ENCODE results near the gene ROPN1L.
"Not testable (repeated sequence)": the region's sequence is repeated elsewhere in the genome, so short reads cannot be mapped to it uniquely, and the experiment has no call there.

The ROPN1L gene

DNA sequence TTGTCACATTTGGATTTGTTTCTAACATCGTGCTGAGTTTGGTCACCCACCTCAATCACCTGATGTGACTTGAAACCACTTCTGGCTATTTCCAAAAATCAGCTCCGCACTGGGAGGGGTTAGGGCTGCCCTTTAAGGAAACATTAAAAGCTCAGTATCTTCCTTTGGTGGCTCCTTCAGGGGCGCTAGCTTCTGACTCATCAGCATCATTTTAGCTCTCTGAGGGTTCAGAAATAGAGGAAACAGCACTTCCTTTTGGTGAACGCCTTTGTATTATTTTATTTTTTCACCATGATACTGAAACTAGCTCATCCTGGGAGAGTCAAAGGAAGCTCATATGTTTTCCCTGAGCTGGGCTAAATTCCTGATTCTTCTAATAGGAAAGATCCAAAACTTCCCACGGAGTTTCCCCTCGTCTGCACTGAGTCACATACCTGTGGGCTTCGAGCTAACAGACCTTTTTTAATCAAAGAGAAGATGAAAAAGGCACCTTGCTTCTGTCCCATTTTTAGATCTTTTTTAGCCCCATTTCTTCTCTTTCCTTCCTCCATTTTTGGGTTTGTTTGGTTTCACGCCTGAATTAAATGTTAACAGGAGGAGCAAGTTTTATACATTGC lies 48.2 kb downstream of the ROPN1L start:
- no peak for DNase-seq (ENCODE audit: low read depth)
- TF ChIP-seq, protein P1, sequence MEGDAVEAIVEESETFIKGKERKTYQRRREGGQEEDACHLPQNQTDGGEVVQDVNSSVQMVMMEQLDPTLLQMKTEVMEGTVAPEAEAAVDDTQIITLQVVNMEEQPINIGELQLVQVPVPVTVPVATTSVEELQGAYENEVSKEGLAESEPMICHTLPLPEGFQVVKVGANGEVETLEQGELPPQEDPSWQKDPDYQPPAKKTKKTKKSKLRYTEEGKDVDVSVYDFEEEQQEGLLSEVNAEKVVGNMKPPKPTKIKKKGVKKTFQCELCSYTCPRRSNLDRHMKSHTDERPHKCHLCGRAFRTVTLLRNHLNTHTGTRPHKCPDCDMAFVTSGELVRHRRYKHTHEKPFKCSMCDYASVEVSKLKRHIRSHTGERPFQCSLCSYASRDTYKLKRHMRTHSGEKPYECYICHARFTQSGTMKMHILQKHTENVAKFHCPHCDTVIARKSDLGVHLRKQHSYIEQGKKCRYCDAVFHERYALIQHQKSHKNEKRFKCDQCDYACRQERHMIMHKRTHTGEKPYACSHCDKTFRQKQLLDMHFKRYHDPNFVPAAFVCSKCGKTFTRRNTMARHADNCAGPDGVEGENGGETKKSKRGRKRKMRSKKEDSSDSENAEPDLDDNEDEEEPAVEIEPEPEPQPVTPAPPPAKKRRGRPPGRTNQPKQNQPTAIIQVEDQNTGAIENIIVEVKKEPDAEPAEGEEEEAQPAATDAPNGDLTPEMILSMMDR (IDR thresholded peaks at IDR 0.05; ENCODE audit: control insufficient read depth, extremely low read depth, insufficient read depth) = no peak
- no peak overlapping the region for H3K4me3 ChIP-seq (ENCODE audit: low read depth, low read length)

DNA sequence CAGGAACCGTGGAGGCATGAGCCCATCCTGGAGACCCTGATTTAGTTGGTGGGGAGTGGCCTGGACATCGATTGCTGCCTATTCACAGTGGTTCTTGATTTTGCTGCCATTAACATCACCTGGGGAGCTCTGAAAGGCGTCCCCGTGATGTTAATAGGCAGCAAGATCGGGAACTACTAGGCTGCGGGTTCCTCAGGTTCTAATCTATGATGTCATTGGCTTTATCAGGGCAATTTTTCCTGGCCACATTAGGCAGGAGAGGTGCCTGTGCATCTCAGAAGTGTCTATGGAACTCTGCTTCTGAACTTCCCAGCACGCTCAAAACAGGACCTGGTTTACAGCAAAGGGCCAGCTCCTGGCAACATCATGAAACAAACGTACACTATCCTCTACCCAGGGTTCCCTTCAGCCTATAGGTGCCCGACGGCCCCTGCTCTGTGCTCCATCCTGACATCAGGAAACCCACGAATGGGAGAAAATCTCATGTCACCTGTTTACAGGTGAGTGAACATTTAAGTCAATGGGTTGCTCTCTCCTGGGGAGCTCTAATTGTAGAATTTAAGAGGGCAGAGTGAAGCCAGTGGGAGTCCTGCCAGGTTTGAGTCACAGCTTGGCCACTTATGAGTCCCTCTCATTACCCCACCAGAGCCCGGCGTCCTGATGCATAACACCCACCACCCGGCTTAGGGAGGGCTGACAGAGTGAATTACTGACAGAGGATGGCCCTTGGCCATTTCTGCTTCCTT lies 49.4 kb downstream of the ROPN1L start:
- no peak overlapping the region for H3K4me3 ChIP-seq (ENCODE audit: low read depth, low read length)
- no peak for DNase-seq (ENCODE audit: low read depth)
- TF ChIP-seq, protein P1 (IDR thresholded peaks at IDR 0.05; ENCODE audit: control insufficient read depth, extremely low read depth, insufficient read depth) = no peak

DNA sequence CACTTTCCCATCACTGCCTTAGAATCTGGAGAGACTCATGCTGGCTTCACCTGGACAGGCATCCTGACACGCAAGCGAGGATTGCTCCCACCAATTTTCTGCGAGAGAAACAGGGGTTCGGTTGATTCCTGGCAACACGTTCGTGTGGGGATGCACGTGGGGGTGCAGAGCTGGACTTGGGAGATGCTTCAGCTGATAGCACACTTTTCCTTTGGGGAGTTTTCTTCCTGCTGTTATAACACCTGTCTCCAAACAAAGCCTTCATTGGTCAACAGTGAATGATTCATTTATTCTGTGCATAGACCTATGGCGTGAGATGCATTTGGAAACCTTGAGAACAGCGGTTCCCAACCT lies 50.0 kb downstream of the ROPN1L start:
- H3K4me3 ChIP-seq (ENCODE audit: low read depth, low read length) = no peak overlapping the region
- TF ChIP-seq, protein P1 (IDR thresholded peaks at IDR 0.05; ENCODE audit: control insufficient read depth, extremely low read depth, insufficient read depth) = no peak
- no peak for DNase-seq (ENCODE audit: low read depth)

DNA sequence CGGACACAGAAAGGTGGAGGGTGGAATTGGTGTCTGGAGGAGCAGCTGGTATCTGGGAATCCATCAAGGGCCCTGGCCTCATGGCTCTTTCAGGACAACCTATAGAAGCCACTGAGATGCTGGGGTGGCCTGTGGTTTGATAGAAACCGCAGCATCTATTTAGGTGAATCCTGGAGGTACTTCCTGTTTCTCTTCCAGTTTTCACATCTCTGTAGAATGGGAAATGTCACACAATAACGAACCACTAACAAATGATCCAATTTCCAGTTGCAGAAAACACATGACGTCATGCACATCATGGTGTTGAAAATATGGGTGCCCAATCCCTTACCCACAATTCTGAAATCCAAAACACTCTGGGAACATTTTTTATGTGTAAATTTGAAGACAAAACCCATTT lies 52.2 kb downstream of the ROPN1L start:
- no peak for DNase-seq (ENCODE audit: low read depth)
- TF ChIP-seq, protein P1 (IDR thresholded peaks at IDR 0.05; ENCODE audit: control insufficient read depth, extremely low read depth, insufficient read depth) = no peak
- H3K4me3 ChIP-seq (ENCODE audit: low read depth, low read length) = no peak overlapping the region

DNA sequence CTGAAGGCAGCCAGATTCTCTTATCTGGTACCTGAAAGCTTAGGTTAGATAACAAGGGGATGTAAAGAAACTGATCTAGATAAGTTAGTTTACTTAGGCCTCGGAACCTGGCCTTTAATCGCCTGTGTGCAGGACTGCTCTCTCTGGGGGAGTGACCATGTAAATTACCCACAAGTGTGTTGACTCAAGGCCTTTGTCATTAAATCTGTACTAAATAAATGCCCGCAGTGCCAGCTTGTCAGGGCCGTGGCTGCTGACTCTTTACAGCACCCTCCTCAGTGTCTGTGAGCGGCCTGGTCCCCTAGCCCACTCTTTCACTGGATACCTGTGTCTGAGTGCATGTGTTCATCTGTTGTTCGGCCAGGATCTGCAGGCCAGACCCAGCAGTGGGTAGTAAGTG lies 52.8 kb downstream of the ROPN1L start:
- DNase-seq (ENCODE audit: low read depth); H3K4me3 ChIP-seq (ENCODE audit: low read depth, low read length): not testable (repeated sequence)

DNA sequence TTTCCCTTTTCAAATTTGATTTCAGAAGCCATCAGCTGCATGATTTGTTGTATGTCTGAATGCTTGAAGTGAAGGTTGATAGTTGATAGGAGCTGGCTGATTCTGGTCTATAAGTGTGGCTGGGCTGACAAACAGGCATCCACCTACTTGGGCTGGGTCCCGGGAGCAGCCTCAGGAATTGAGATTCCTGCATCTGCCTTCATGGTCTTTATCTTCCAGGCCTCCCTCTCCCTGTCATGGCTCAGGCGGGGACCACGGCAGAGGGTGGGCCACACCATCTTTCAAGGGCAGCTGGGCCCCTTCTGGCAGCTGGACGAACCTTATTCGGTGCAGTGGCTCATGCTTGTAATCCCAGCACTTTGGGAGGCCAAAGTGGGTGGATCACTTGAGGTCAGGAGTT lies 55.9 kb downstream of the ROPN1L start:
- TF ChIP-seq, protein P1 (IDR thresholded peaks at IDR 0.05; ENCODE audit: control insufficient read depth, extremely low read depth, insufficient read depth) = no peak
- DNase-seq (ENCODE audit: low read depth) = no peak
- H3K4me3 ChIP-seq (ENCODE audit: low read depth, low read length) = no peak overlapping the region

DNA sequence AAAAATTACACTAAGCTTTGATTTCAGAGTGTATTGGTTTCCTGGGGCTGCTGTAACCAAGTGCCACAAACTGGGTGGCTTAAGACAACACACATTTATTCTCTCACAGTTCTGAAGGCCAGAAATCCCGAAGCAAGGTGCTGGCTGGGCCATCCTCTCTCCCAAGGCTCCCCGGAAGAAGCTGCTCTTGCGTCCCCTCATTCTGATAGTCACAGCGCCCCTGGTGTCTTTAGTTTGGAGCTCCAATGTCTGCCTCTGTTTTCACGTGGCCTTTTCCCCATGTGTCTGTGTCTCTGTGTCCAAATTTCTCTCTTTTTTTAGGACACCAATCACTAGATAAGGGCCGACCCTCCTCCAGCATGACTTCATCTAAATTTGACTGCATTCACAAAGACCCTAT lies 56.7 kb downstream of the ROPN1L start:
- H3K4me3 ChIP-seq (ENCODE audit: low read depth, low read length) = no peak overlapping the region
- DNase-seq (ENCODE audit: low read depth) = no peak
- TF ChIP-seq, protein P1 (IDR thresholded peaks at IDR 0.05; ENCODE audit: control insufficient read depth, extremely low read depth, insufficient read depth) = no peak
